Common myeloid progenitor, CD34-positive (primary cell): ENCODE results near the gene GASK1A.
"Not testable (repeated sequence)": the region's sequence is repeated elsewhere in the genome, so short reads cannot be mapped to it uniquely, and the experiment has no call there.

Source experiments
- CTCF ChIA-PET: fragments of 350-600 bp; sonication (Branson Sonifier 250); formaldehyde crosslinking; loops from one replicate; lab custom pipeline; 2021; ENCODE audit warnings: antibody characterized with exemption; lab: Charles Lee
- POLR2A ChIA-PET: fragments of 350-600 bp; sonication (Branson Sonifier 250); formaldehyde crosslinking; loops from one replicate; lab custom pipeline; 2021; ENCODE audit warnings: antibody characterized with exemption; lab: Charles Lee
- DNase-seq, 3 donors: peaks; one replicate each; pipeline versions ENCODE4 v3.0.0 to v3.0.0-alpha.2; 2013
- H3K27ac ChIP-seq, 2 experiments: 1 replicate in 1 of 2; 2 replicates in 1 of 2; pipeline ENCODE4 v1.7.0; 2013; ENCODE audit warnings: inconsistent platforms in 2 of 2, low read length in 2 of 2, mild to moderate bottlenecking in 2 of 2, low read depth in 1 of 2, moderate library complexity in 1 of 2; ENCODE audit not compliant: severe bottlenecking in 2 of 2, insufficient read depth in 1 of 2, poor library complexity in 1 of 2
- H3K27me3 ChIP-seq, 5 experiments: replicated peaks in 2 of 5; 1 replicate in 3 of 5; 2 replicates in 2 of 5; pipeline versions ENCODE4 v1.6.1 to v1.7.0; 2013; ENCODE audit warnings: low read length in 4 of 5, mild to moderate bottlenecking in 2 of 5, moderate library complexity in 2 of 5, inconsistent platforms in 1 of 5; ENCODE audit not compliant: insufficient read depth in 5 of 5, control insufficient read depth in 4 of 5
- H3K36me3 ChIP-seq, 4 experiments: 1 replicate in 2 of 4; 2 replicates in 2 of 4; pipeline versions ENCODE4 v1.6.1 to v1.7.0; 2013; ENCODE audit warnings: low read length in 3 of 4, control low read depth in 1 of 4, mild to moderate bottlenecking in 1 of 4; ENCODE audit not compliant: control insufficient read depth in 4 of 4, insufficient read depth in 4 of 4
- H3K4me1 ChIP-seq, 4 experiments: 1 replicate in 3 of 4; 2 replicates in 1 of 4; pipeline versions ENCODE4 v1.6.1 to v1.7.1; 2013; ENCODE audit warnings: low read length in 3 of 4, mild to moderate bottlenecking in 3 of 4, control low read depth in 1 of 4, inconsistent platforms in 1 of 4, moderate library complexity in 1 of 4; ENCODE audit not compliant: control insufficient read depth in 4 of 4, insufficient read depth in 4 of 4; ENCODE audit errors: control extremely low read depth in 1 of 4
- H3K4me3 ChIP-seq, 7 experiments: 1 replicate in 4 of 7; 2 replicates in 3 of 7; pipeline versions ENCODE4 v1.5.1 to v1.7.0; 2013; ENCODE audit warnings: mild to moderate bottlenecking in 7 of 7, low read length in 6 of 7, moderate library complexity in 6 of 7, inconsistent platforms in 2 of 7, low read depth in 2 of 7, control low read depth in 1 of 7; ENCODE audit not compliant: insufficient read depth in 4 of 7, control insufficient read depth in 1 of 7; ENCODE audit errors: extremely low read depth in 1 of 7
- H3K9me3 ChIP-seq, 5 experiments: 1 replicate in 4 of 5; 2 replicates in 1 of 5; pipeline versions ENCODE4 v1.6.1 to v1.7.1; 2013; ENCODE audit warnings: low read length in 4 of 5, mild to moderate bottlenecking in 2 of 5, inconsistent platforms in 1 of 5, low read depth in 1 of 5, moderate library complexity in 1 of 5; ENCODE audit not compliant: control insufficient read depth in 4 of 5, insufficient read depth in 2 of 5; ENCODE audit errors: control extremely low read depth in 1 of 5
- WGBS: methylation state at CpG from one replicate; pipeline ENCODE4 v1.1.5; 2013; ENCODE audit not compliant: insufficient coverage; 5-methylcytosine and 5-hydroxymethylcytosine counted together

GASK1A gene

DNA sequence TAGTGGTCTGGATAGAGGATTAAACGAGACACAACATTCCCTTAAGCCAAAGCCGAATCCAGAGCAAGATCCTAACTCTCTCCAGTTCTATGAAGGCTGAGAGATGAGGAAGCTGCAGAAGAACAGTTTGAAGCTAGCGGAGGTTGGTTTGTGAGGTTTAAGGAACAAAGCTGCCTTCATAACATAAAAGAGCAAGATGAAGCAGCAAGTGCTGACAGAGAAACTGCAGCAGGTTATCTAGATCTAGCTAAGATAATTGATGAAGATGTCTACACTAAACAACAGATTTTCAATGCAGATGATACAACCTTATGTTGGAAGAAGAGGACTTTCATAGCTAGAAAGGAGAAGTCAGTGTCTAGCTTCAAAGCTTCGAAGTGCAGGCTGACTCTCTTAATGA is 14.8 kb upstream of the GASK1A start:
- ChIA-PET POLR2A (no interaction called here), CTCF (interaction anchor here (0.9 to 1.8 kb wide), 3 partner anchors 9 to 128 kb away, joined by 3 to 5 read pairs (median 3); no protein-coding TSS in a partner anchor)
- WGBS: 100% methylated on average over 1 of the region's 4 CpGs
- no peak overlapping the region for H3K4me3 ChIP-seq
- no peak for DNase-seq
- H3K27me3 ChIP-seq: no peaks in the 10 kb centered on the region
- H3K9me3 ChIP-seq: no peaks in the 10 kb centered on the region
- no peak overlapping the region for H3K27ac ChIP-seq
- no peaks in the 10 kb centered on the region for H3K4me1 ChIP-seq
- H3K36me3 ChIP-seq: no peaks in the 10 kb centered on the region

GRCh38 chr3:42970557-42970956 is 8.6 kb upstream of the GASK1A start:
- POLR2A ChIA-PET: no interaction called here
- Histone ChIP-seq H3K36me3 (no peaks in the 10 kb centered on the region), H3K4me3 (no peak overlapping the region), H3K9me3 (peaks cover 0 to 19% (median 8%) of the 10 kb centered on the region in 5 experiments), H3K27ac (no peak overlapping the region), H3K27me3 (peaks cover 0 to 2% (median 0%) of the 10 kb centered on the region in 5 experiments), H3K4me1 (no peaks in the 10 kb centered on the region)
- no peak for DNase-seq
- CTCF ChIA-PET: no interaction called here

DNA sequence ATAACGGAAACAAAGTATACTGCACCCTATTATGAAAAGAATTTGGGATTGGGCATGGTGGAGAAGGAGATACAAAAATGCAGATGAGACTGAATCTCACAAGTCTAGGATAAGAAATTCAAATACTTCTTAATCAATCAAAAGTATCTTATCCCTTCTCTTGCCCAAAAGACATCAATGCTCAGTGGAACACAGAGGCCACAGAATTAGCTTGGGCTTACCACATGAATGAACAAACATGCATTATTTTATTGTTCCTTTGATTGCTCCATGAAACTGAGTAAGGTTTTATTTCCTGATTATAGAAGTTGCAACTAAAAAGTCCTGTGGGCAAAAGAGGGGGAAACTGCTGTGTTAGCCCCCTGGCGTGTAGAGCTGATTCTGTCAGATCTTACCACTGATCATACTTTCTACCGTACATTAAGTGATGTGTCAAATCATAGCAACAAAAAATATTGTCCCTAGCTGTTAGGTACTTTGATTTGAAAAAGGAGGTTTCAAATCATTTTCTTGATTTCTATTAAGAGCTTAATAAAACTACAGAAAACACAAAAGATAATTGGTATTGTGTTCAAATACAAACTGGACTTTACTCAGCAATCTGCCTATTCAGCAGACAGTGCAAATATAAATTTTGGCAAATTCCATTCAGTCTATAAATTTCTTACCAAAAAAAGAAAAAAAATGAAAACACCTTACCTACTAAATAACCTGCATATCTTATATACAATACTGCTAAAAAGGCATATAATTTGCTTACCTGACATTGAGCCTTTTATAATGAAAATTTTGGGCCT is 7.9 kb upstream of the GASK1A start:
- H3K4me3 ChIP-seq: no peak overlapping the region
- H3K4me1 ChIP-seq: no peaks in the 10 kb centered on the region
- H3K9me3 ChIP-seq: peaks cover 0 to 21% (median 9%) of the 10 kb centered on the region in 5 experiments
- ChIA-PET CTCF (interaction anchor here (1.6 kb wide), 1 partner anchor 9 kb away, joined by 7 read pairs; no protein-coding TSS in a partner anchor), POLR2A (no interaction called here)
- H3K27ac ChIP-seq: no peak overlapping the region
- no CpG with 5 or more reads among the region's 3 CpGs for whole genome bisulfite sequencing
- no peaks in the 10 kb centered on the region for H3K36me3 ChIP-seq
- DNase-seq: no peak
- H3K27me3 ChIP-seq: peaks cover 0 to 2% (median 0%) of the 10 kb centered on the region in 5 experiments

DNA sequence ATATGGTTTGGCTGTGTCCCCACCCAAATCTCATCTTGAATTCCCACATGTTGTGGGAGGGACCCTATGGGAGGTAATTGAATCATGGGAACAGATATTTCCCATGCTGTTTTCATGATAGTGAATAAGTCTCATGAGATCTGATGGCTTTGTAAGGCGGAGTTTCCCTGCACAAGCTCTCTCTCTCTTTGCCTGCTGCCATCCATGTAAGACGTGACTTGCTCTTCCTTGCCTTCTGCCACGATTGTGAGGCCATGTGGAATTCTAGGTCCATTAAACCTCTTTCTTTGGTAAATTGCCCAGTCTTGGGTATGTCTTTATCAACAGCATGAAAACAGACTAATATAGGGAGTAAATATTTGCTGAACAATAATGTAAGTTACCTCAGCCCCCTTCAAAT is 4.2 kb upstream of the GASK1A start:
- H3K36me3 ChIP-seq, H3K4me3 ChIP-seq, H3K27ac ChIP-seq, POLR2A ChIA-PET, DNase-seq, CTCF ChIA-PET: not testable (repeated sequence)
- 68% methylated on average over 2 of the region's 3 CpGs for WGBS
- peaks cover 3 to 11% (median 10%) of the 10 kb centered on the region in 4 experiments for H3K4me1 ChIP-seq
- peaks cover 0 to 13% (median 0%) of the 10 kb centered on the region in 5 experiments for H3K27me3 ChIP-seq
- H3K9me3 ChIP-seq: peaks cover 0 to 24% (median 14%) of the 10 kb centered on the region in 5 experiments

DNA sequence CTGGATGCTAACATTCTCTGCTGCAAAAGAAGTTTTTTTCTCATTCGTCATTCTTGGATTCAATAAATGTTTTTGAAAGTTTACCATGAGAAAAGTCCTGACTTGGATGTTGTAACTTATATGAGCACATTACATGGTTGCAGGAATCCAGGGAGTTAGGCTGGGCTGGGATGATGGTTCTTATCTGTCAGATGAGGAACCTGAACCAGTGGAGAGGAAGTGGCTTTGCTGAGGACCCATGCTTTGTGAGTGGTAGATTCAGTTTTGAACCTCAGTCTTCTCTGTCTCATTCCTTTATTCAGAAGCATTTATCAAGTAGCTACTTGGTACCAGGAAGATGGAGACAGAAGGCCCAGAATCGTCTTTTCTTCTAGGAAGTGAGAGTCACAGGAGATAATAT is 3.7 kb upstream of the GASK1A start:
- no peak for DNase-seq
- H3K9me3 ChIP-seq: peaks cover 0 to 24% (median 14%) of the 10 kb centered on the region in 5 experiments
- H3K27me3 ChIP-seq: peaks cover 0 to 16% (median 5%) of the 10 kb centered on the region in 5 experiments
- CTCF ChIA-PET: no interaction called here
- peaks cover 3 to 12% (median 11%) of the 10 kb centered on the region in 4 experiments for H3K4me1 ChIP-seq
- POLR2A ChIA-PET: no interaction called here
- 95% methylated on average over 2 of the region's 2 CpGs for WGBS
- H3K4me3 ChIP-seq: no peak overlapping the region
- H3K36me3 ChIP-seq: no peaks in the 10 kb centered on the region
- H3K27ac ChIP-seq: no peak overlapping the region

DNA sequence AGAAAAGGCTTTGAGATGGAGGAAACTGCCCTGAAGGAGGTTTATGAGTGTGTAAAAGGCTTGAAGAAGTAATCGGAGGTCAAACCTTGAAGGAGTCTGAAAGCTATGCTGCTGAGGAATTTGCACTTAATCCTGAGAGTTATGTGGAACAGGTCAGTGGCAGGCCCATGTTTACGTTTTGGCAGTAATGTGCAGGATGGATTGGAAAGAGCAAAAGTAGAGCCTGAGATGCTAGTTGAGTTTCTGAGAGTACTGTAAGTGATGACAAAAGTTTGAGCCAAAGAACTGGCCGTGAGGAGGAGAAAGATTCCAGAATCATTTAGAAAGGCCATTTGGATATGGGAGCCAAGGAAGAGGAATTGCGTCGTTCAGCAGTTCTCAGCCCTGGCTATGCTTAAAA is 3.2 kb upstream of the GASK1A start:
- no peak overlapping the region for H3K4me3 ChIP-seq
- ChIA-PET CTCF (no interaction called here), POLR2A (no interaction called here)
- H3K9me3 ChIP-seq: peaks cover 0 to 24% (median 14%) of the 10 kb centered on the region in 5 experiments
- DNase-seq: no peak
- WGBS: 100% methylated on average over 5 of the region's 5 CpGs
- no peak overlapping the region for H3K27ac ChIP-seq
- H3K36me3 ChIP-seq: no peaks in the 10 kb centered on the region
- H3K4me1 ChIP-seq: peaks cover 3 to 12% (median 11%) of the 10 kb centered on the region in 4 experiments
- peaks cover 0 to 18% (median 10%) of the 10 kb centered on the region in 5 experiments for H3K27me3 ChIP-seq

- H3K9me3 ChIP-seq: peaks cover 0 to 6% (median 4%) of the 10 kb centered on the region in 5 experiments
- peaks cover 0 to 27% (median 15%) of the 10 kb centered on the region in 5 experiments for H3K27me3 ChIP-seq
- DNase-seq: no peak
- WGBS: 88% methylated on average over 8 of the region's 12 CpGs
- H3K4me3 ChIP-seq: peak overlapping the region in 2 of 7 experiments; percentile 76 to 83
- ChIA-PET CTCF (interaction anchor here (1.4 kb wide), 1 partner anchor 18 kb away, joined by 5 read pairs; no protein-coding TSS in a partner anchor), POLR2A (no interaction called here)
- no peaks in the 10 kb centered on the region for H3K36me3 ChIP-seq
- peaks cover 3 to 12% (median 11%) of the 10 kb centered on the region in 4 experiments for H3K4me1 ChIP-seq
- no peak overlapping the region for H3K27ac ChIP-seq
Observed at GRCh38 chr3:42980209-42980608, 1.1 kb downstream of the GASK1A start.
